NCI-H748 (cell line): ENCODE results near the gene PNPLA2.

ENCODE experiments used
- DNase-seq: peaks from one replicate; lab custom pipeline; 2025; ENCODE audit not compliant: unreplicated experiment; lab: John Stamatoyannopoulos, UW

The PNPLA2 gene

DNA sequence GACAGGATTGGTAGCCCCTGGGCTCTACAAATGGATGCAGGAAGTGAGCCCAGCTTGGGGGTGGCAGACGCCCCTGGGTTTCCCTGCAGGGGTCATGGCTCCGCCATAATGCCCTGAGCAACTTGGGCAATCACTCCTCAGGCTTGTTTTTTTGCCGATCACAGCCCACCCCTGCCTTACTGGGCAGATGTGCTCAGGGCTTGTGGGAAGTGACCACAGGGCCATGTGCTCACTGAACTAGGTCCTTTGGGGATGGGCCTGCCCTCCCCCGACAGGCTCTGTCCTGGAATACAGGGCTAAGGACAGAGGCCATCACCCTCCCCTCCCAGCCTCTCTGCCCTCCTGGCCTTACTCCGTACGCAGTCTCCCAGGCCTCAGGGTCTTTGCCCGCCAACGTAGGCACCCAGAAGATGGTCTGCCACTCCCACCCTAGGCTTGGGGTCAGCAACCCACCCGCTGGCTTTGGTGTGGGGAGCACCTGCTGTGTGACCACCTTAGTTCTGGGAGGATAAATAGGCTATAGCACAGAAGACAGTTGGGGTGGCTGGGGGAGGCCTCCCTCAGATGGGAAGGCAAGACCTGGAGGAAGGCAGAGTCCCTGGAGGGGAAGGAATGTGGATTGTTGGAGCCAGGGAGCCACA, 5.1 kb upstream of the PNPLA2 start:
- DNase-seq, result no peak

DNA sequence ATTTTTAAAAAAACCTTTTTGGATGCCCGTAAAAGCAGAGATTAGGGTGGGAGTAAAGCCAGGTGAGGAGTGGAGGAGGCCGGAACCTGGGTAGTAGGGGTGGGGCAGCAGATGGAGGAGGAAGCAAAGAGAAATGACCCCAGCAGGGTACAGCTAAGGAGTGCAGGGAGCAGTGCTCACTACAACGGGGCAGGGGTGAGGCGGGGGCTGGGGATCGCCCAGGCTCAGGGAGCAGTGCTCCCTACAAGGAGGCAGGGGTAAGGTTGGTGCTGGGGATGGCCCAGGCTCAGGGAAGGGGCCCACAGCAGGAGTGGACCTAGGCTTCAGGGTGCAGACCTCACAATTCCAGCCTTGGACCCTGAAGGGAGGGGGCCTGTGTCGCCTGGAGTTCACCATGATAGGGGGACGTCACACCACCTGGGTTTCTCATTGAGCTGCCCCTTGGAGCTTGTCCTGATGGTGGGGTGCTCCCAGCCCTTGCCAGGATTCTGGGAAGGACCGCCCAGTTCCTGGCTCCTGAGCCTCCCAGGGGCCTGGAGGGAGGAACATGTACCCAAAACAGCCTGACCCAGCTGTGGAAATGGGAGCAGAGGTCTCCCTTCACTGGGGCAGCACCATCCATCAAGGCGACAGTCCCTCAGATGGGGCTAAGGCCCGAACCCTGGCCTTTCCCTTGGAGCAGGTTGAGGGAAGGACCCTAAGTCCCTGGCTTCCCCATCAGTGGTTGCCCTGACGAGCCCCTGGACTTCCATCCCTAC, 2.9 kb upstream of the PNPLA2 start:
- no peak for DNase-seq

DNA sequence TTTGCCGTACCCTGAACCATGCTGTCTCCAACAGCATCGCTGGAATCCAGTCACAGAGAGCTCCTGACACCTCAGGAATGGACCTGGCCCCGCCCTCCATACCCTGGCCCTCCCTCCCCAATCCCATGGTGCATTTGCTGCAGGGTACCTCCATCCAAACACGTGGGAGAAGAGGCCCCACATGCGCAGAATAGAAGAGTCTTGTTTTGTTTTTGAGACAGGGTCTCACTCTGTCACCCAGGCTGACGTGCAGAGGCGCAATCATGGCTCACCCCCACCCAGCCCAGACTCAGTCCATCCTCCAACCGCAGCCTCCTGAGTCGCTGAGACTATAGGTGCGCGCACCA, 2.3 kb upstream of the PNPLA2 start:
- DNase-seq, result no peak

DNA sequence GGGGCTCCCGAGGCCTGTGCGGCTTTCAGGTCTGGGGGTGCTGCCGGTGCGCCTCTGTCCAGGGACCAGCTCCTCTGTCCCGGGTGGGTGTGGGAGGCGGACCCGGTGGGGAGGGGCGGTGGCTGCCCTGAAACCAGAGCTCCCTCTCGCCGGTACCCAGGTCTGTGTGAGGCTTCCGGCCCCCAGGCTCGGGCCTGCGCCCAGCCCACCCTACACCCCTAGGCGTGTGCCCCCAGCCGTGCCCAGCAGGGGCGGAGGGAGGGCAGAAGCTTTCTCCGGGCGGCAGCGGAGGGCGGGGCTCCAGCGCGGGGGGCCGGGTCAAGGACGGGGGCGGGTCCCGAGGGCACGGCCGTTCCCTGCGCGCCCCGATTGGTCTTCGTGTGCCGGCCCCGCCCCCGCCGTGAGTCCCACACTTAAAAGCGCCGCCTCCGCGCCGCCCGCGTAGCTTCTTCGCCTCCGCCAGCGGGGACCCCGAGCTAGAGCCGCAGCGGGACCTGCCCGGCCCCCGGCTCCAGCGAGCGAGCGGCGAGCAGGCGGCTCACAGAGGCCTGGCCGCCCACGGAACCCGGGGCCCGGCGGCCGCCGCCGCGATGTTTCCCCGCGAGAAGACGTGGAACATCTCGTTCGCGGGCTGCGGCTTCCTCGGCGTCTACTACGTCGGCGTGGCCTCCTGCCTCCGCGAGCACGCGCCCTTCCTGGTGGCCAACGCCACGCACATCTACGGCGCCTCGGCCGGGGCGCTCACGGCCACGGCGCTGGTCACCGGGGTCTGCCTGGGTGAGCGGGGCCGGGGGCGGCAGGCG, 616 bp downstream of the PNPLA2 start:
- DNase-seq, result peak; percentile 92

DNA sequence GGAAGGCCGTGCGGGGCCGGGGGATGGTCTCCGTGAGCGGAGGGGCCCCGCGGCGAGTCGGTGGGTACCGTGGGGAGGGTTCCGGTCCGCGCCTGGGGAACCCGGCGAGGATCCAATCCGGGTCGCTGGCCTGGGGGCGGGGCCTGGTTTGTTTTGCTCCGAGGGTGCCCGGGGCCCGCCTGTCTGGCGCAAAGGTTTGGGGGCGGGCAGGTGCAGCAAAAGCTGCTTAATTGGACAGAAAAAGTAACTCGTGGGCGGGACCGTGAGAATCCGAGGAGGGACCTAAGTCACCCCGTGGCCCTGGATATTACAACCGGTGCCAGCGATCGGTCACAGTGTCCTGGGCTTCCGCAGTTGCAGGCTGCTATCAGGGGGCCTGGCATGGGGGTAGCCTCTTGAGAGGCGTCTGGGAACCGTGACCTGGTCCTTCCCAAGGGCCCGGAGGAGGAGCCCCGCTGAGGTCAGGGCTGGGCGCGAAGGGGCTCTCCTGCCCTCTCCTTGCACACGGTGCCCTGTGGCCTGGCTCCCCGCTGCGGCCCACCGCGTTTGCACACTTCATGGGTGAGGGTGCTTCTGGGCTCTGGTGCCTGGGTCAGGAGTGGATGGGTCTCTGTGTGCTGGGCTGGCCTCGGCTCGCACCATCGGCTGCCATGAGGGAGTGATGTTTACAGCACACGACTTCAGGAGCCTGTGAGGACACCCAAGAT, 1.4 kb downstream of the PNPLA2 start:
- DNase-seq, result peak; percentile 93

DNA sequence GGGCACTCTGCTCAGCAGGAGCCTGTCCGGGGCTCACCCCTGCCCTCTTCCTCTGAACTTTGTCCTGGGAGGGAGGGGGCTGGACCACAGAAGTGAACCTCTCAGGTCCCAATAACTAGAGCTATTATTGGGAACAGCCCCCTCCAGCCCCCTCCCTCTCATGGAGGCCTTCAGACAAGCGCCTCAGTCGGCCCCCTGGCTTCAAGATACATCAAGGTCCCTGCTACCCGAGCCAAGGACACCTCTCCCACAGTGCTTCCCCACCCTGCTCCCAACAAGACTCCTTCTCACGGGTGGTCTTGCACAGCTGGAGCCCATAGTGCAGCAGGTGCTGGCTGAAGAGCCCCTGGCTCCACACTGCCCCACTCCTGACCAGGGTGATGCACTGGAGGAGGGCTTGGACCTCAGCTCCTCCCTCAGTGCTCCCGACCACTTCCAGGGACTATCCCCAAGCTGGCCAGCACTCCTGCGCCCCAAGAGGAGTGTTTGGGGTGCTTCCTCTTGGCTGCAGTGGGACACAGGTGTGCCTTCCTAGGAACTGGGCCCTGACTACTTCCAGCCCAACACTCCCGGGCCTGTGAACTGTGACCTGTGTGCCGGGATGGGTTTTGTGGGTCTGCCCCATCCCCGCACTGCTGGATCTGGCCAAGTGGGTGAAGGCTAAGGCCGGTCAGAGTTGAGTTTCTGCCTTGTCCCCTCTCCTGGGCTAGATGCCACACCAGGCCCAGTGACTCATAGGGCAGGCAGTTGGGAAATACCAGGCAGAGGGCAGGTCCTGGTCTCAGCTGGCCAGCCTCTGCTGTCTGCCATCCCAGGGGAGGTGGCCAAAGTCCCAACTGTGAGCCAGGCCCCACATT, 2.2 kb downstream of the PNPLA2 start:
- DNase-seq, result no peak

DNA sequence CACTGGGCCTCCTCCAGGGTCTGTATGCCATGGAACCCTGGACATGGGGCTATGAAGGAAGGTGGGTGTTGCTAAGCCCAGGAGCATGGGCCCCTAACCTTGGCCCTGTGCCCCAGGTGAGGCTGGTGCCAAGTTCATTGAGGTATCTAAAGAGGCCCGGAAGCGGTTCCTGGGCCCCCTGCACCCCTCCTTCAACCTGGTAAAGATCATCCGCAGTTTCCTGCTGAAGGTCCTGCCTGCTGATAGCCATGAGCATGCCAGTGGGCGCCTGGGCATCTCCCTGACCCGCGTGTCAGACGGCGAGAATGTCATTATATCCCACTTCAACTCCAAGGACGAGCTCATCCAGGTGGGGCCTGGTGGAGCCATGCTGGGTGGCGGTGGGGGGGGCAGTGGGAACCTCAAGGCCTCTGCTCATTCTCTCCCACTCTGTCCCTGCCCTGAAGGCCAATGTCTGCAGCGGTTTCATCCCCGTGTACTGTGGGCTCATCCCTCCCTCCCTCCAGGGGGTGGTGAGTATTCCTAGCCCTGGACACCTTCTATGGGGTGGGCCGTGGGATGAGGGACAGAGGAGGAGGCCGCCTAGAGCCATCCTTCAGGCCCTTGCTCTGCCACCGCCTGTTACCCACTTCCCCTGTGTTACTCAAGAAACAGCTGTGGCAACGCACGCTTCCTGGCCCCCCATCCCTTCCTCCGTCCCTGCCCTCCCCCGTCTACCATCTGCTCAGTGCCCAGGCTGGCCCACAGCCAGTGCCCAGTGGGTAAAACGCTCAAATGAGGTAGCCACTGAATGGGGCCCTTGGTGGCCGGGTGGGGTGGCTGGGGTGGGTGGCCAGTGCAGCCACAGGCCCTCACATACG, 3.0 kb downstream of the PNPLA2 start:
- DNase-seq, result no peak

DNA sequence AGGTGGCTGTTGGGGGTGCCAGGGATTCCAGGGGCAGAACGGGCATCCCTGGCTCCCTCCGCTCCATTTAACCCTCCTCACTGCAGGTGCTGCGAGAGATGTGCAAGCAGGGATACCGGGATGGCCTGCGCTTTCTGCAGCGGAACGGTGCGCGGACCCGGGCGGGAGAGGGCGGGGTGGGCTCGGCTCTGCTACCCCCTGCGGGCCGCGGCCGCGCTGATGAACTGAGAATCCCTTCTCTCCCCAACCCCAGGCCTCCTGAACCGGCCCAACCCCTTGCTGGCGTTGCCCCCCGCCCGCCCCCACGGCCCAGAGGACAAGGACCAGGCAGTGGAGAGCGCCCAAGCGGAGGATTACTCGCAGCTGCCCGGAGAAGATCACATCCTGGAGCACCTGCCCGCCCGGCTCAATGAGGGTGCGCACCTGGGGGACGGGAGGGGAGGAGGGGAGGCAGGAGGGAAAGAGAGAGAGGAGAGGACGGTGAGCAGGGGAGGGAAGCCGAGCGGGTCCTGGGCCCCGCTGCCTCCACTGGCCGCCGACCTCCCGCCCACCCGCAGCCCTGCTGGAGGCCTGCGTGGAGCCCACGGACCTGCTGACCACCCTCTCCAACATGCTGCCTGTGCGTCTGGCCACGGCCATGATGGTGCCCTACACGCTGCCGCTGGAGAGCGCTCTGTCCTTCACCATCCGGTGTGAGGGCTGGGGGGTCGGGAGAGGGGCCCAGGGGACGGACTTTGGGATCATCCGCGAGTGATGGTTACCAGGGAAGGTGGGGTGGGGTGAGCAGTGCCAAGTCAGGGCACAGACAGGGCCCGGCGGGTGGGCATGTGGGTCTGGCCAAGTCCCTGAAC, 5.0 kb downstream of the PNPLA2 start:
- DNase-seq, result peak; percentile 62

DNA sequence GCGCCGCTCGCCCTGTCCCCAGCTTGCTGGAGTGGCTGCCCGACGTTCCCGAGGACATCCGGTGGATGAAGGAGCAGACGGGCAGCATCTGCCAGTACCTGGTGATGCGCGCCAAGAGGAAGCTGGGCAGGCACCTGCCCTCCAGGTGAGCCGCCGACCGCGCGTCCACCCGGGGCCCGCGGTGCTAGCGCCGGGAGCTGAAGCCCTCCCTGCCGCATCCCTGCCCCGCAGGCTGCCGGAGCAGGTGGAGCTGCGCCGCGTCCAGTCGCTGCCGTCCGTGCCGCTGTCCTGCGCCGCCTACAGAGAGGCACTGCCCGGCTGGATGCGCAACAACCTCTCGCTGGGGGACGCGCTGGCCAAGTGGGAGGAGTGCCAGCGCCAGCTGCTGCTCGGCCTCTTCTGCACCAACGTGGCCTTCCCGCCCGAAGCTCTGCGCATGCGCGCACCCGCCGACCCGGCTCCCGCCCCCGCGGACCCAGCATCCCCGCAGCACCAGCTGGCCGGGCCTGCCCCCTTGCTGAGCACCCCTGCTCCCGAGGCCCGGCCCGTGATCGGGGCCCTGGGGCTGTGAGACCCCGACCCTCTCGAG, 5.7 kb downstream of the PNPLA2 start:
- DNase-seq, result peak; percentile 88

DNA sequence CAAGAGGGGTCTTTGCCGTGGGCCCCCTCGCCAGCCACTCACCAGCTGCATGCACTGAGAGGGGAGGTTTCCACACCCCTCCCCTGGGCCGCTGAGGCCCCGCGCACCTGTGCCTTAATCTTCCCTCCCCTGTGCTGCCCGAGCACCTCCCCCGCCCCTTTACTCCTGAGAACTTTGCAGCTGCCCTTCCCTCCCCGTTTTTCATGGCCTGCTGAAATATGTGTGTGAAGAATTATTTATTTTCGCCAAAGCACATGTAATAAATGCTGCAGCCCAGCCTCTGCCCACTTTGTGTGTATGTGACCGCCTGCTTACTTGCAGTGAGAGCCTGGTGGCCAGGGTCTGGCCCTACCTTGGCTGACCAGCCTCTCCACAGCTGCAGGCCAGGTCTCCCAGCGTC, 6.2 kb downstream of the PNPLA2 start:
- DNase-seq, result peak; percentile 41

DNA sequence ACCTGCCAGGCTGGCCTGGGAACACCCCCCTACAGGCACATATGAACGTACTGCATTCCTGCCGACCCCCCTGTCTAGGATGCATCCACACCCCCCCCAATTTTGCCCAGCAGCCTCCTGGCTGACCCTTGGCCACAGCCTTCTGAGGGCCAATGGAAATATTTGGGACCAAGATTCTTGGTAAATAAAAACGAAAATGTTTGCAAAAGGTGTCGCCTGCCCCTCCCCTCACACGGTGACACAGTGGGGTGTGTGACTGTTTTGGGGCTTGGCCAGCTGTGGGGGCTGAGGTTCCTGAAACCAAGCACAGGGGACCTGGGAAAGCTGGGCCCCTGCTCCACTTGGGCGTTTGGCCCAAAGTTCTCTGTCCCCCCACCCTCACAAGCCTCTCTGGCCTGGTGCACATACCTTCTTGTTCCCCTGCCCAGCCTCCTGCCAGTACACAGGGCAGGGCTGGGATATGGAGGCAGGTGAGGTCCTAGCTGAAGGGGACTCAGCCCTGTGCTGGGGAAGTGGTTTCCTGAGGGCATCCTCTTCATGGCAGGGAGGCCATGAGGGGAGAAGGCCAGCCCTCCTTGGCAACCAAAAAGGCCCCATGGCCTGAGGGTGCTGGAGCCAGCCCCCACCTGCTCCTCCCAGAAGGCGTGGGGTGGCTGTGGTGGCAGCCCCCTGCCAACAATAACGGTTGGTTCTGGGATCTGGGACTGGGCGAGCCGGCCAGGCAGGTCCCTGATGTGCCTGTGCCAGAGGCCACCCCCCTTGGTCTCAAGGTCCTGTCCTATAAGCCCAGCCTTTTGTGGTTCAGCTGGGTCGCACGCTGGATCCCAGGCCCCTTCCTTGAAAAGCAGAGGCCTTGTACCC, 6.9 kb downstream of the PNPLA2 start:
- DNase-seq, result no peak

DNA sequence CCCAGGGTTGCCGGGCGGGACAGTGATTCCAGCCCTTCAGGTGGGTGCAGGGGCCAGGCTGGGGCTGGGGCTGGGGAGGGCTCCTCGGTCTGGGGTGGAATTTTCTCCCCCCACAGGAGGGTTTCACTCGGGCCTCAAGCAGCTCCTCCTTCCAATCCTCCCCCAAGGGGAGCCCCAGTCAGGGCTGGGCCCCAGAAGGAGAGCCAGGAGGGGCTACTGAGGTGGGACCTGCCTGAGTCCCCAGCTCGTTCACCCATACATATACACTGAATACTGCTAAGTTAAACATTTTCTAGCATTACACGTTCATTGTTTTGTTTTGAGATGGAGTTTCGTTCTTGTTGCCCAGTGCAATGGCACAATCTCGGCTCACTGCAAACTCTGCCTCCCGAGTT, 7.5 kb downstream of the PNPLA2 start:
- DNase-seq, result no peak

DNA sequence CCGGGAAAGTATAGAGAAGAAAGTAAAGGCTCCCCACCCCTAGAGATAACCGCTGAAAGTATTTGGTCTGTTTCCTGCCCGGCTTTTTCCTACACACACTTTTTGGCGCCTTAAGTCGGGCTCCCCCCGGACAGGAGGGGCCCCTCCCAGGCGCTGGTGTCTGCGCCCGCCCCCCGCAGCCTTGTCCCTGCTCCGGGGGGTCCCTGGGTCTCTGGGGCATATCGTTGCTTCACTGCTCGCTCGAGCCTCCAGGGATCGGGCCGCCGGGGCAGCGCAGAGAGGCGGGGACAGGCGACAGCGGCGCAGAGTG, 8.1 kb downstream of the PNPLA2 start:
- DNase-seq, result no peak

DNA sequence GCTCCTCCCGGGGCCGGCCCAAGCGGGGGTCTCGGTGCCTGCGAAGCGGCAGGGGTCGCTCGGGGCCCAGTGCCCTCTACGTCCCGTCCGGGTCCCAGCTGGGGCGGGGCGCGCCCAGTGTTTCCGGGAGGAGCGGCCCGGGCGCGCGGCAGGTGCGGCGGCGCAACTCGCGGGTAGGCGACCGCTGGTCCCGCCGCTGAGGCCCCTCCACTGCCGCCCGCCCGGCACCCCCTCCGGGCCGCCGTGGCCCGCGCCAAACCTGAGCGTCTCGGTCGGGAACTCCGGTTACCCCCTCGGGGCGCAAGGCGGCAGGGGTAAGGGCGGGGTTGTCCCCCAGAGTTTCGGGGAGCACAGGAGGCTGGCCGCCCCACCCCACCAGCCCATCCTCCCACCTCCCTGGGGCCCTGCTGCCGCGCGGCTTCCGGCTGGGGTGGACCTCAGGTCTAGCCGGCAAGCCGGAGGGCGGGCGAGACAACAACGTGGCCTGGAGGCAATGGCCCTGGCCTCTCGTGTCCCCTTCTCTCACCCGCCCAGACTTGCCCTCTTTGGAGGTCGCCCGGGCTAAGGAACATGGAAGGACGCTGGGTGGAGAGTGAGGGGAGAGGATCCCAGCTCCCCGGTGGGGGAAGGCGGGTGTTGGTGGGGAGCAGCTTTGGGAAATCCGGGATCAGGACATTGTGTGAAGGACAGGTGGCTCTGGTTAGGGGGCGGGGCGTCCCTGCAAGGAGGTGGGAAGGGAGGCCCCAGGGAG, 8.6 kb downstream of the PNPLA2 start:
- DNase-seq, result peak; percentile 33

DNA sequence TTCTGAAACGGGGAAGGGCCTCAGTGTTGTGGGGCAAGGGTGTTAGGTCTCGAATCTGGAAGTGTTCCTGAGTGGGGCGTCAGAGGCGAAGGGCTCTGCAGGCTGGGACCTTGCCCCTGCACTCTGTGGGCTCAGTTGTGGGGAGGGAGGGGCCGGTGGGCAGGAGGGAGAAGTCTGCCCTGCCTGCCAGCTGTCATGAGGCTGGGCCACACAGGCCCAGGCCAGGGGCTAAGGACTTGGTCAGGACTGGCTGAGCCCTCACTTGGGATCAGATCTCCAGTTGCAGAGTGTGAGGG, 9.1 kb downstream of the PNPLA2 start, which contains the start of gene CRACR2B:
Gene CRACR2B, plus strand, starts transcription at position 23 of the 296 bp plus-strand sequence. CDS start 689 bp downstream, outside the sequence.
- no peak for DNase-seq

DNA sequence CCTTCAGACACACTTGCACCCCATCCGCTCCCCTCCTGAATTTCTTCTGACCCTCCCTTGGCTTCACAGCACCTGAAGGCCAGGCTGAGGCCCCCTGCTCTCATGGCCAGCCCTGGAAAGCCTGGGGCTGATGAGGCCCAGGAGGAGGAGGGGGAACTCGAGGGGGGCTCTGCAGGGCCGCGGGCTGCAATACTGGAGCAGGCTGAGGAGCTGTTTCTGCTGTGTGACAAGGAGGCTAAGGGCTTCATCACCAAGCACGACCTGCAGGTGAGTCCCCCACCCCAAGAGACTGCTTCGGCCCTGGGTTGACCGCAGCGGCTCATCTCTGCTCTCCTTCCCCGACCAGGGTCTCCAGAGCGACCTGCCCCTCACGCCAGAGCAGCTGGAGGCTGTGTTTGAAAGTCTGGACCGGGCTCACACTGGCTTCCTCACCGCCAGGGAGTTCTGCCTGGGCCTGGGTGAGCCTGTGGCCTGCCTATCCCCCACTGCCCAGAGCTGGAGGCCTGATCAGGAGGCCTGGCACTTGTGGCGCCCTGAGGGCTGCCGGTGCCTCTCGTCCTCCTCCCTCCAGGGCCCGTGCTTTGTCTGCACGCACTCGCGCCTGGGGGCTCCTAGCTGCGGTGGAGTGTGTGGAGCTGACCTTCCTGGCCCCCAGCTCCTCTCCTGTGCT, 9.9 kb downstream of the PNPLA2 start:
- no peak for DNase-seq
